HG03064 (cell line): Measurements from ENCODE around the gene DAZAP1.
A peak's percentile ranks its signal among the peaks of the same experiment; 100 is the strongest.

Source experiments
- ATAC-seq: cut with Tn5 transposase; IDR thresholded peaks from one replicate; pipeline ENCODE4 v1.9.1; 2021; ENCODE audit warnings: low read depth; ENCODE audit not compliant: unreplicated experiment

DAZAP1 gene

GRCh38 chr19:1376415-1376805 is 31.0 kb upstream of the DAZAP1 start:
- ATAC-seq = no peak

- ATAC-seq = no peak
Observed at GRCh38 chr19:1377176-1377964, 30.0 kb upstream of the DAZAP1 start.

- ATAC-seq = no peak
Observed at GRCh38 chr19:1377965-1378785, 29.2 kb upstream of the DAZAP1 start.

GRCh38 chr19:1379126-1379905 is 28.1 kb upstream of the DAZAP1 start:
- no peak for ATAC-seq

- no peak for ATAC-seq
Observed at GRCh38 chr19:1379961-1380489, 27.4 kb upstream of the DAZAP1 start.

GRCh38 chr19:1382250-1382649 is 25.1 kb upstream of the DAZAP1 start:
- no peak for ATAC-seq

GRCh38 chr19:1383017-1383311 is 24.4 kb upstream of the DAZAP1 start:
- no peak for ATAC-seq

GRCh38 chr19:1383312-1384084 is 23.9 kb upstream of the DAZAP1 start, which contains the start of gene NDUFS7:
Gene NDUFS7 (plus strand): TSS chr19:1383907. CDS start chr19:1383927, 20 bp downstream.
- peak; percentile 66 for ATAC-seq

- peak; percentile 5 for ATAC-seq
Observed at GRCh38 chr19:1384085-1384462, 23.3 kb upstream of the DAZAP1 start.

GRCh38 chr19:1384478-1385110 is 22.8 kb upstream of the DAZAP1 start:
- no peak for ATAC-seq

GRCh38 chr19:1385816-1386215 is 21.6 kb upstream of the DAZAP1 start:
- no peak for ATAC-seq

- no peak for ATAC-seq
Observed at GRCh38 chr19:1386945-1387683, 20.3 kb upstream of the DAZAP1 start.

- no peak for ATAC-seq
Observed at GRCh38 chr19:1387684-1388636, 19.4 kb upstream of the DAZAP1 start.

- no peak for ATAC-seq
Observed at GRCh38 chr19:1388637-1389026, 18.8 kb upstream of the DAZAP1 start.

- ATAC-seq = no peak
Observed at GRCh38 chr19:1389033-1389940, 18.1 kb upstream of the DAZAP1 start.

- no peak for ATAC-seq
Observed at GRCh38 chr19:1390890-1391423, 16.4 kb upstream of the DAZAP1 start.

GRCh38 chr19:1392407-1392806 is 15.0 kb upstream of the DAZAP1 start:
- ATAC-seq = no peak
